ENCODE results near the gene PRM3. TPM values are rescaled to one million over a fixed set of nuclear protein-coding genes. Genes with fewer than 3 reads are reported as not detected.

Gene PRM3
- total RNA-seq, 1 donor: not detected

GRCh38 chr16:11242658-11243057 is 30.8 kb downstream of the PRM3 start:
- Histone ChIP-seq H3K27me3 (ENCODE audit: insufficient read depth, low read length) (peaks cover 4% of the 10 kb centered on the region), H3K4me1 (ENCODE audit: insufficient read depth, low read length) (no peaks in the 10 kb centered on the region), H3K4me3 (ENCODE audit: insufficient read depth, low read length) (no peak overlapping the region), H3K36me3 (ENCODE audit: insufficient read depth, low read length) (no peaks in the 10 kb centered on the region), H3K79me2 (ENCODE audit: insufficient read depth, low read length) (no peaks in the 10 kb centered on the region), H4K20me1 (ENCODE audit: insufficient read depth, low read length) (no peaks in the 10 kb centered on the region), H3K9me3 (ENCODE audit: low read depth, low read length) (no peaks in the 10 kb centered on the region), H3K27ac (ENCODE audit: low read depth, low read length) (no peak overlapping the region), H3K4me2 (ENCODE audit: insufficient read depth, low read length) (no peak overlapping the region), H2AFZ (ENCODE audit: low read length) (no peak overlapping the region)
- no peak for TF ChIP-seq CTCF (IDR thresholded peaks at IDR 0.05; ENCODE audit: extremely low read depth, low read depth, low read length)
- no peak for DNase-seq (ENCODE audit: insufficient read length, low spot score, missing footprints)

- H3K36me3 ChIP-seq (ENCODE audit: insufficient read depth, low read length): no peaks in the 10 kb centered on the region
- no peaks in the 10 kb centered on the region for H3K4me1 ChIP-seq (ENCODE audit: insufficient read depth, low read length)
- no peak for DNase-seq (ENCODE audit: insufficient read length, low spot score, missing footprints)
- H2AFZ ChIP-seq (ENCODE audit: low read length): no peak overlapping the region
- no peak overlapping the region for H3K27ac ChIP-seq (ENCODE audit: low read depth, low read length)
- H3K4me3 ChIP-seq (ENCODE audit: insufficient read depth, low read length): no peak overlapping the region
- no peaks in the 10 kb centered on the region for H3K9me3 ChIP-seq (ENCODE audit: low read depth, low read length)
- no peaks in the 10 kb centered on the region for H4K20me1 ChIP-seq (ENCODE audit: insufficient read depth, low read length)
- H3K79me2 ChIP-seq (ENCODE audit: insufficient read depth, low read length): no peaks in the 10 kb centered on the region
- H3K4me2 ChIP-seq (ENCODE audit: insufficient read depth, low read length): no peak overlapping the region
- peaks cover 4% of the 10 kb centered on the region for H3K27me3 ChIP-seq (ENCODE audit: insufficient read depth, low read length)
- no peak for TF ChIP-seq CTCF (IDR thresholded peaks at IDR 0.05; ENCODE audit: extremely low read depth, low read depth, low read length)
Measured at GRCh38 chr16:11241480-11242204, 31.8 kb downstream of the PRM3 start.

GRCh38 chr16:11240636-11241473 is 32.6 kb downstream of the PRM3 start:
- Histone ChIP-seq H3K4me3 (ENCODE audit: insufficient read depth, low read length) (no peak overlapping the region), H3K79me2 (ENCODE audit: insufficient read depth, low read length) (no peaks in the 10 kb centered on the region), H3K27me3 (ENCODE audit: insufficient read depth, low read length) (peaks cover 4% of the 10 kb centered on the region), H3K4me1 (ENCODE audit: insufficient read depth, low read length) (no peaks in the 10 kb centered on the region), H4K20me1 (ENCODE audit: insufficient read depth, low read length) (no peaks in the 10 kb centered on the region), H3K27ac (ENCODE audit: low read depth, low read length) (no peak overlapping the region), H3K9me3 (ENCODE audit: low read depth, low read length) (no peaks in the 10 kb centered on the region), H2AFZ (ENCODE audit: low read length) (no peak overlapping the region), H3K36me3 (ENCODE audit: insufficient read depth, low read length) (no peaks in the 10 kb centered on the region), H3K4me2 (ENCODE audit: insufficient read depth, low read length) (no peak overlapping the region)
- DNase-seq (ENCODE audit: insufficient read length, low spot score, missing footprints): no peak
- no peak for TF ChIP-seq CTCF (IDR thresholded peaks at IDR 0.05; ENCODE audit: extremely low read depth, low read depth, low read length)
